GM18498 (cell line): ENCODE results near the gene EPB41L2.

Experiments used
- ATAC-seq: cut with Tn5 transposase; IDR thresholded peaks from one replicate; pipeline ENCODE4 v1.9.1; 2021; ENCODE audit warnings: mild to moderate bottlenecking, moderate library complexity; ENCODE audit not compliant: unreplicated experiment

The EPB41L2 gene

GRCh38 chr6:131062241-131063027 is 611 bp downstream of the EPB41L2 start:
- ATAC-seq = no peak

GRCh38 chr6:131061751-131062119 is 1.3 kb downstream of the EPB41L2 start:
- no peak for ATAC-seq

GRCh38 chr6:131061041-131061750 is 1.8 kb downstream of the EPB41L2 start:
- no peak for ATAC-seq

- ATAC-seq = no peak
These were observed 2.7 kb downstream of the EPB41L2 start for GRCh38 chr6:131060311-131060710.

- no peak for ATAC-seq
These were observed 3.6 kb downstream of the EPB41L2 start for GRCh38 chr6:131059486-131059885.

GRCh38 chr6:131058236-131058635 is 4.8 kb downstream of the EPB41L2 start:
- ATAC-seq = no peak

- ATAC-seq = no peak
These were observed 8.4 kb downstream of the EPB41L2 start for GRCh38 chr6:131054392-131055250.

GRCh38 chr6:131053546-131054240 is 9.4 kb downstream of the EPB41L2 start:
- ATAC-seq = no peak

- no peak for ATAC-seq
These were observed 10.9 kb downstream of the EPB41L2 start for GRCh38 chr6:131052181-131052580.

- ATAC-seq = no peak
These were observed 11.7 kb downstream of the EPB41L2 start for GRCh38 chr6:131051341-131051740.

- ATAC-seq = no peak
These were observed 13.4 kb downstream of the EPB41L2 start for GRCh38 chr6:131049608-131050007.

- no peak for ATAC-seq
These were observed 14.0 kb downstream of the EPB41L2 start for GRCh38 chr6:131048933-131049515.

- ATAC-seq = no peak
These were observed 14.6 kb downstream of the EPB41L2 start for GRCh38 chr6:131048459-131048858.

- no peak for ATAC-seq
These were observed 17.9 kb downstream of the EPB41L2 start for GRCh38 chr6:131045139-131045538.

GRCh38 chr6:131043902-131044447 is 19.1 kb downstream of the EPB41L2 start:
- ATAC-seq = no peak

GRCh38 chr6:131042664-131043063 is 20.4 kb downstream of the EPB41L2 start:
- no peak for ATAC-seq

- ATAC-seq = no peak
These were observed 21.2 kb downstream of the EPB41L2 start for GRCh38 chr6:131041814-131042213.

- ATAC-seq = no peak
These were observed 22.2 kb downstream of the EPB41L2 start for GRCh38 chr6:131040866-131041265.

GRCh38 chr6:131039345-131039680 is 23.7 kb downstream of the EPB41L2 start:
- no peak for ATAC-seq

- ATAC-seq = no peak
These were observed 24.3 kb downstream of the EPB41L2 start for GRCh38 chr6:131038597-131039344.
